ENCODE measurements around the gene RHO.
"Not testable (repeated sequence)": the region's sequence is repeated elsewhere in the genome, so short reads cannot be mapped to it uniquely, and the experiment has no call there.

RHO gene

GRCh38 chr3:129498603-129499488 lies 29.6 kb upstream of the RHO start:
- FAIRE-seq; DNase-seq (ENCODE audit: extremely low spot score, insufficient read length, low read depth): not testable (repeated sequence)

GRCh38 chr3:129499604-129500333 lies 28.7 kb upstream of the RHO start:
- DNase-seq (ENCODE audit: extremely low spot score, insufficient read length, low read depth); FAIRE-seq: not testable (repeated sequence)

GRCh38 chr3:129500334-129500658 lies 28.1 kb upstream of the RHO start:
- no peak for FAIRE-seq
- DNase-seq (ENCODE audit: extremely low spot score, insufficient read length, low read depth), result no peak

- DNase-seq (ENCODE audit: extremely low spot score, insufficient read length, low read depth), result no peak
- FAIRE-seq, result no peak
Measured at GRCh38 chr3:129501630-129502029, 26.8 kb upstream of the RHO start.

GRCh38 chr3:129502641-129503408 lies 25.6 kb upstream of the RHO start:
- DNase-seq (ENCODE audit: extremely low spot score, insufficient read length, low read depth) (no peak), FAIRE-seq (no peak)

- DNase-seq (ENCODE audit: extremely low spot score, insufficient read length, low read depth) (no peak), FAIRE-seq (no peak)
Measured at GRCh38 chr3:129503471-129504291, 24.8 kb upstream of the RHO start.

GRCh38 chr3:129504471-129505100 lies 23.9 kb upstream of the RHO start:
- DNase-seq (ENCODE audit: extremely low spot score, insufficient read length, low read depth) (no peak), FAIRE-seq (no peak)

- DNase-seq (ENCODE audit: extremely low spot score, insufficient read length, low read depth), result no peak
- FAIRE-seq, result no peak
Measured at GRCh38 chr3:129505341-129505740, 23.1 kb upstream of the RHO start.

- FAIRE-seq (no peak), DNase-seq (ENCODE audit: extremely low spot score, insufficient read length, low read depth) (no peak)
Measured at GRCh38 chr3:129506231-129506742, 22.2 kb upstream of the RHO start.

GRCh38 chr3:129507181-129507831 lies 21.1 kb upstream of the RHO start:
- FAIRE-seq, result no peak

GRCh38 chr3:129512595-129512994 lies 15.8 kb upstream of the RHO start:
- DNase-seq (ENCODE audit: extremely low spot score, insufficient read length, low read depth) (no peak), FAIRE-seq (no peak)

More at GRCh38 chr3:129507181-129507831, 21.1 kb upstream of the RHO start:
- no peak for DNase-seq (ENCODE audit: extremely low spot score, insufficient read length, low read depth)

GRCh38 chr3:129513705-129514104 lies 14.7 kb upstream of the RHO start:
- DNase-seq (ENCODE audit: extremely low spot score, insufficient read length, low read depth), result no peak
- no peak for FAIRE-seq

- no peak for DNase-seq (ENCODE audit: extremely low spot score, insufficient read length, low read depth)
- no peak for FAIRE-seq
Measured at GRCh38 chr3:129514110-129514509, 14.3 kb upstream of the RHO start.

- FAIRE-seq (no peak), DNase-seq (ENCODE audit: extremely low spot score, insufficient read length, low read depth) (no peak)
Measured at GRCh38 chr3:129514563-129514962, 13.9 kb upstream of the RHO start.

GRCh38 chr3:129515108-129515820 lies 13.2 kb upstream of the RHO start:
- FAIRE-seq; DNase-seq (ENCODE audit: extremely low spot score, insufficient read length, low read depth): not testable (repeated sequence)

GRCh38 chr3:129515821-129516432 lies 12.5 kb upstream of the RHO start:
- not testable (repeated sequence) for FAIRE-seq; DNase-seq (ENCODE audit: extremely low spot score, insufficient read length, low read depth)

- no peak for DNase-seq (ENCODE audit: extremely low spot score, insufficient read length, low read depth)
- FAIRE-seq, result no peak
Measured at GRCh38 chr3:129517516-129517915, 10.9 kb upstream of the RHO start.

Measured in GM18507 (cell line).